NCI-H1436 (cell line): Measurements from ENCODE around the gene ZBTB8B.
"Not testable (repeated sequence)": the region's sequence is repeated elsewhere in the genome, so short reads cannot be mapped to it uniquely, and the experiment has no call there.

Experiments
- DNase-seq: peaks from one replicate; lab custom pipeline; 2025; lab: John Stamatoyannopoulos, UW

ZBTB8B gene

DNA sequence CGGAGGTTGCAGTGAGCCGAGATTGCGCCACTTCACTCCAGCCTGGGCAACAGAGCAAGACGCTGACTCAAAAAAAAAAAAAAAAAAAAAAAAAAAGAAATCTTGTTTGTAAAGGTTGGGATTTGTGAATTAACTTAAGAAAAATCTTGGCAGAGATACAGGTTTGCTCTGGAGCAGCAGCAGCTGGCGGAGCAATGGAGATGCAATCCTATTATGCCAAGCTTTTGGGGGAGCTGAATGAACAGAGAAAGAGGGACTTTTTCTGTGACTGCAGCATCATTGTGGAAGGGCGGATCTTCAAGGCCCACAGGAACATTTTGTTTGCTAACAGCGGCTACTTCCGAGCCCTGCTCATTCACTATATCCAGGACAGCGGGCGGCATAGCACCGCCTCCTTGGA lies 5.6 kb downstream of the ZBTB8B start:
- DNase-seq: no peak

DNA sequence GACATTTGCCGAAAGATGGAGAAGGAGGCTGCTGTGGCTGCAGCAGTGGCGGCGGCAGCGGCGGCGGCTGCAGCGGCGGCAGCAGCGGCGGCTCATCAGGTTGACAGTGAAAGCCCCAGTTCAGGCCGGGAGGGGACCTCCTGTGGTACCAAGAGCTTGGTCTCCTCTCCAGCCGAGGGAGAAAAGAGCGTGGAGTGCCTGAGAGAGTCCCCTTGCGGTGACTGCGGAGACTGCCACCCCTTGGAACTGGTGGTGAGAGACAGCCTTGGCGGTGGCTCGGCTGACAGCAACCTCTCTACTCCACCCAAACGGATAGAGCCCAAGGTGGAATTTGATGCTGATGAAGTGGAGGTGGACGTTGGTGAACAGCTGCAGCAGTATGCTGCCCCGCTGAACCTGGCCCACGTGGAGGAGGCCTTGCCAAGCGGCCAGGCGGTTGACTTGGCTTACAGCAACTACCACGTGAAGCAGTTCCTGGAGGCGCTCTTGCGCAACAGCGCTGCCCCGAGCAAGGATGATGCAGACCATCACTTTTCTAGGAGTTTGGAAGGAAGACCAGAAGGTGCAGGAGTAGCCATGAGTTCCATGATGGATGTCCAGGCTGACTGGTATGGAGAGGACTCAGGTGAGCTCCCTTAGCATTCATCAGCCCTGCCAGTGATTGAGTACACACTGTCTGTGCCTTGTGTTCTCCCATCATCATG lies 6.3 kb downstream of the ZBTB8B start:
- no peak for DNase-seq

DNA sequence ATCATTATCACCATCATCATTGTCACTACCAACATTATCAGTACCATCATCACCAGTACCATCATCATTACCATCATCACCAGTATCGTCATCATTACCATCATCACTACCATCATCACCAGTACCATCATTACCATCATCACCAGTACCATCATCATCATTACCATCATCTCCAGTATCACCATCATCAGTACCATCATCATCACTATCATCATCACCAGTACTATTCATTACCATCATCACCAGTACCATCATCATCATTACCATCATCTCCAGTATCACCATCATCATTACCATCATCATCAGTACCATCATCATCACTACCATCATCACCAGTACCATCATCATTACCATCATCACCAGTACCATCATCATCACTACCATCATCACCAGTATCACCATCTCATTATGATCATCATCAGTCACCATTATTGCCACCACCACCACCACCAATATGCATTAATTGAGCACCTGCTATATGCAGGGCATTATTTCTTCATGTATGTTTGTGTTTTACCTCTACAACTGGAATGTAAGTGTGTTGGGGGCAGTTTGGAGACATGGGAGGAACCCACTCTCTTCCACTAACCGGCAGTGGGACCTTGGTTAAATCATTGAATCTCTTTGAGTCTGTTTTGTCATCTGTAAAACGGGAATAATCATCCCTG lies 7.0 kb downstream of the ZBTB8B start:
- no peak for DNase-seq

DNA sequence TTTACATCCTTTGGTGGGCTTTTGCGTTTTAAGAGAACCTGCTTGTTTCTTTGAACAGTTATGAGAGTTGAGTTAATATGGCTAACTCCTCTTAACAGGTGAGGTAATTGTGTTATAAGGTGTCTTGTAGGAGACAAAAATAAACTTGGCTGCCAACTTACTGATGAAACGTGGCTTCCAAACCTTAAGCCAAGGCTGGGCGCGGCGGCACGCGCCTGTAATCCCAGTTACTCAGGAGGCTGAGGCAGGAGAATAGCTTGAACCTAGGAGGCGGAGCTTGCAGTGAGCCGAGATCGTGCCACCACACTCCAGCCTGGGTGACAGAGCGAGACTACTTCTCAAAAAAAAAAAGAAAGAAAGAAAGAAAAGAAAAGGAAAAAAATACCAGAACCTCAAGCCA lies 8.1 kb downstream of the ZBTB8B start:
- DNase-seq: not testable (repeated sequence)

GRCh38 chr1:32474954-32475353 lies 10.1 kb downstream of the ZBTB8B start:
- DNase-seq: peak; percentile 4

DNA sequence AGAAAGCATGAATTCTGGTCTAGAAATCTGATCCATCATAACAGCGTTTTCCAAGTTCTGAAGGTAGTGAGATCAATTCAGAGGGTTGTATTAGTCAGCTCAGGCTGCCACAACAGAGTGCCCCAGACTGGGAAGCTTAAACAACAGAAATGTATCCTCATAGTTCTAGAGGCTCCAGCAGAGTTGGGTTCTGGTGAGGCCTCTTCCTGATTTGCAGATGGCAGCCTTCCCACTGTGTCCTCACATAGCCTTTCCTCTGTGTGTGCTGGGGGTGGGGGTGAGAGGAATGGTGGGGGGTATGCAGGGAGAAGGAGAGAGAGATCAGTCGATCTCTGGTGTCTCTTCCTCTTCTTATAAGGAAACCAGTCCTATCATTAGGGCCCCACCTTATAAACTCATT lies 15.1 kb downstream of the ZBTB8B start:
- no peak for DNase-seq

GRCh38 chr1:32480761-32481160 lies 15.9 kb downstream of the ZBTB8B start:
- DNase-seq: no peak

- not testable (repeated sequence) for DNase-seq
Measured at GRCh38 chr1:32481788-32482187, 16.9 kb downstream of the ZBTB8B start.

DNA sequence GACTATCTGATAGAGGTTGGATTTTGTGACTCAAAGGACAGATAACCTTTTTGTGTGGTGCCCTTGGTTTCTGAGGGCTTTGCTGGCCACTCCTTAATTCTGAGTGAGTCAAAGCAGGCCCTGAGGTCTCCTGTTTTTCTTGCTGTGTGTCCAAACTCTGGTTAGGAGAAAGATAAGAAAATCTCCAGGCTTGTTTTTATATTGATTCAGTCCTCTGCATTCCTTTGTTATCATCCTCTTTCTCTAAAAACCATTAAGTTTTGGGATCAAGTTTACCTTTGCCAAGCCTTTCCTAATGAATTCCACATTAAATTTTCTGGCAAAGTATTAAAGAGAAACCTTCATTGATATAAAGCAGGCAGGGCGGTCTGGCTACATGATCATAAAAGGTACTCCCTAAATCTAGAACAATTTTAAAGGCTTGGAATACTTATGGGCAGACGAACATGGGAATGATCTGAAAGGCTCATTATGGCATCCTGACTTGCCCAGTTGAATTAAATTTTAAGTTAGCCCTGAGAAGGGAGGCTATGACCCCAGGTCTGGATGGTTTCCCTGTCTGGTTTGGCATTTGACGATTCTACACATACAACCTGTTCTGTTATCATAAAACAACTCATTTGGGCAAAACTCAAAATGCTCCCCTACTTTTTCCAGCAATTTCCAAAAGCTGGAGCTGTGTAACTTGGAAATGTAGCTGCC lies 20.8 kb downstream of the ZBTB8B start:
- no peak for DNase-seq

GRCh38 chr1:32486463-32487113 lies 21.7 kb downstream of the ZBTB8B start:
- no peak for DNase-seq

GRCh38 chr1:32487182-32487581 lies 22.3 kb downstream of the ZBTB8B start:
- DNase-seq: no peak

DNA sequence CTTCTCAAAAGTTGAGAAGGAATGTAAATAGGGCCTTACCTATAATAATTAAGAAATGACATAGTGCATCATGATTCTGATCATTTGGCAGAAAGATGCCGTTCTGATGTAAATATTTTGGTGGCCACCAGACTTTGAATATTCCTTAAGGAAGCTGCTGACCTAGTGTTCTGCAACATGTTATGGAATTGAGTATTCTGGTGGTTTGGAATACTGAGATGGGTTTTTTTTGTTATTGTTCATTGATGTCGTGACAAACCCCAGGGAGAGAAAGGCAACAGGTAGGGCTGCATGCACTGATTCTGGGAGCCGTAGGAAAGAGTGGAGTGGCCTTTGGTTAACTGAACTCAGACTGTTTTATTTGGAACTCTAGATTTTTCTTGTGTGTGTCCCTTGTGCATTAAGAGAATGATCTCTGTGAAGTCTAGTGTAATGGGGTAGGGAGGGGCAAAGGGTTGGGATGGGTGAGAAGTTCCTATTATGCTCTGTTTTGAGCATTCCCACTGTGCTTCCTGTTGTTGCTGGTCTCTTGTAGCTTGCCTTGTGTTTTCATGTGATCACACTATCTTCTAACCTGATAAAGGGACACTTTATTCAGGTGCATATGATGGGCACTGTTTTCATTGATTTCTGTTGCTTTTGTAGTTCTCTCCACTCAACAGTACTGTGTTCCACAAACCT lies 25.0 kb downstream of the ZBTB8B start:
- no peak for DNase-seq

DNA sequence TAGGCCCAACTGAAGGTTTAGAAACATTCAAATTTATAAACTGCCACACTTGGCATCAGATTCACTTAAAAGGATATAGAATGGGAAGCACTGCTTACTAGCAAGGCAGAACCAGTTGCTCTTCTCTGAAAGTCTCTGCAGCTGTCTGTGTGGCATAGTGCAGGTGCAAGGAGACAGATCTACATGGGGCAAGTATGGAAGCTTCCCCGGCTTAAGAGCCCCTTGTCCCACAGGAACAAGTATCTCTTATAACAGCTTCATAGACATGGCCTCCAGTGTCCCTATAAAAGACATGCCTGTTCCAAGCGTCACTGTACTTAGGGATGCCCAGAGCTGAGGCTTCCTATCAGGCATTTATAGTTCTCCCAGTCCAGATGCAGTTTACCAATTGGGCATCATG lies 26.5 kb downstream of the ZBTB8B start:
- no peak for DNase-seq

GRCh38 chr1:32494196-32494595 lies 29.3 kb downstream of the ZBTB8B start:
- DNase-seq: no peak

- DNase-seq: no peak
Measured at GRCh38 chr1:32494711-32495337, 30.0 kb downstream of the ZBTB8B start.

DNA sequence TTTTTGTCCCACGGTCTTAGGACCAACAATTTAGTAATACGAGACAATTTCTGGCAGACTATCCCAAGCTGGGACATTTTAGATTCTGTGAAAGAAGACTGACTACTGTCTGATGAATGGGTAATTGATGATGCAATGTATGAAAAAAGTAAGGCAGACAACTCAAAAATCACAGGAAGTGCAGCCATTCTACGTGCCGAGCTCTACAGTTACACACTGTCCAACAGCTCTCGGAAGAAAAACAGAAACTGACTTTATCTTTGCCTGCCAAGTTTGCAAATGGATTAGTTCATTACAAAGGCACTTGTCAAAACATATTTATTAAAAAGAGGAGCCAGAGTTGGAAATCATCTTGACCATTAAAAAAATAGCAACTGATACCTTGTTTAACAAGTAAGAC lies 31.3 kb downstream of the ZBTB8B start:
- DNase-seq: no peak

DNA sequence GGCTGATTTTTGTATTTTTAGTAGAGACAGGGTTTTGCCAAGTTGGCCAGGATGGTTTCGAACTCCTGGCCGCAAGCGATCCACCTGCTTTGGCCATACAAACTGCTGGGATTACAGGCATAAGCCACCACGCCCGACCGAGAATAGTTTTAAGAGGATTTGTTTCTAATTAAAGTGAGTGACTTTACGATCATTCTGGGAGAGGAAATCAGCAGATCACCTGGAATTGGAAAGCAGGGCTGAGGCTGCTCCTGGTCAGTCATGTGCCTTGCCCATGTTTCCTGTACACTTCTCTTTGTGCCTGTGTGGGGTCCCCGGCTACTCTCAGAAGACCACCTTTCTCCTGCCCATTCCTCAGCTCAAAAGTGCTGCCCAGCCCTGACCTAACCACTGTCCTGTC lies 33.9 kb downstream of the ZBTB8B start:
- DNase-seq: no peak

- DNase-seq: peak; percentile 48
Measured at GRCh38 chr1:32500387-32501209, 35.7 kb downstream of the ZBTB8B start.

DNA sequence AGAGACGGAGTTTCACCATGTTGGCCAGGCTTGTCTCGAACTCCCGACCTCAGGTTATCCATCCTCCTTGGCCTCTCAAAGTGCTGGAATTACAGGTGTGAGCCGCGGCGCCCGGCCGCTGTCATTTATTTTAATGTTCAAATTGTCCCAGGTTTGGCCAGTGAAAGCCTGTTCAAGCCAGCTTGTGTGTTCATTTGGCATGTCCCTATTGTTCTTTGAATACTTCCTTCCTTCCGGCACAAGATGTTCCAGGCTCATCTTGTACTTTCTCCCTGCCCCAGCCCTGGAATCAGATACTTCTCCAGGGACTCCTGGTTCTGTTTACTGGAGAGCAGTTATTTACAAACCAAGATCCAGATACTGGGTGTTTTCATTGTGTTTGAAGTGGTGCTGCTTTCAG lies 37.0 kb downstream of the ZBTB8B start:
- DNase-seq: no peak

GRCh38 chr1:32503153-32503552 lies 38.3 kb downstream of the ZBTB8B start:
- no peak for DNase-seq

DNA sequence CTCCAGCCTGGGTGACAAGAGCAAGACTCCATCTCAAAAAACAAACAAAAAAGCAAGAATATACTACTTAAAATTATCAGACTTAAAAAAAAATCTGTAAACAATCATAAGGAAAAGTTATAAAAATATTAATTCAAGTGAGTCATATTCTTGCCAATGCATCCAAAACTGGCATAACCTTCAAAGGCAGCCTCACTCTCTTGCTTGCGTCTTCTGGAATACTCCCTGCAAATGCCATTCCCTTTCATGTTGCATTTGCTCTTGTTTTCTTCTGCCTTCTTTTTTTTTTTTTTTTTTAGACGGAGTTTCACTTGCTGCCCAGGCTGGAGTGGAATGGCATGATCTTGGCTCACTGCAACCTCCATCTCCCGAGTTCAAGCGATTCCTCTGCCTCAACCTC lies 42.1 kb downstream of the ZBTB8B start:
- DNase-seq: no peak
